ENCODE results near the gene HIVEP1. TPM values are rescaled to one million over a fixed set of nuclear protein-coding genes. Genes with fewer than 3 reads are reported as not detected.
A peak's percentile ranks its signal among the peaks of the same experiment; 100 is the strongest.

Gene HIVEP1
- total RNA-seq, 2 donors from 2014 or later, result 35.2 to 38.0 TPM

DNA sequence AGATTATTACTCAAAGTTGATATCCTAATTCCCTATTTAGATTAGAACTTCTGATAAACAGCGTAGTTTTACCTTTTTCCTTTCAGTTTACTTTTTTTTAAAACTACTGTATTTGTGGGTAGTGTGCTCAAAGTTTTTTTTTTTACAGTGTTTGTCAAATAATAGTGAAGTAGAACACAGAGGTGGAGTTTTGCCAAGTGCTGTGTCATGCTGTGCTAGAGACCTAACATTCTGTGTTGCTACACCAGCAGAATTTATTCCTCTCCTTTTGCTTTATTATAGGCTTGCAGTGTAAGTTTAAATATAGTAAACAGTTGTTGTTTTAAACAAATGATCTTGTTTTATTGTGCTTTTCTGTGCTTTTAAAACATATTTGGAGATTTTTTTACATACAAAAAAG is 125.4 kb downstream of the HIVEP1 start:
- H3K9me3 ChIP-seq, result no peaks in the 10 kb centered on the region
- H3K36me3 ChIP-seq, result no peaks in the 10 kb centered on the region
- TF ChIP-seq POLR2A (IDR thresholded peaks at IDR 0.05), result no peak
- TF ChIP-seq, protein P1, sequence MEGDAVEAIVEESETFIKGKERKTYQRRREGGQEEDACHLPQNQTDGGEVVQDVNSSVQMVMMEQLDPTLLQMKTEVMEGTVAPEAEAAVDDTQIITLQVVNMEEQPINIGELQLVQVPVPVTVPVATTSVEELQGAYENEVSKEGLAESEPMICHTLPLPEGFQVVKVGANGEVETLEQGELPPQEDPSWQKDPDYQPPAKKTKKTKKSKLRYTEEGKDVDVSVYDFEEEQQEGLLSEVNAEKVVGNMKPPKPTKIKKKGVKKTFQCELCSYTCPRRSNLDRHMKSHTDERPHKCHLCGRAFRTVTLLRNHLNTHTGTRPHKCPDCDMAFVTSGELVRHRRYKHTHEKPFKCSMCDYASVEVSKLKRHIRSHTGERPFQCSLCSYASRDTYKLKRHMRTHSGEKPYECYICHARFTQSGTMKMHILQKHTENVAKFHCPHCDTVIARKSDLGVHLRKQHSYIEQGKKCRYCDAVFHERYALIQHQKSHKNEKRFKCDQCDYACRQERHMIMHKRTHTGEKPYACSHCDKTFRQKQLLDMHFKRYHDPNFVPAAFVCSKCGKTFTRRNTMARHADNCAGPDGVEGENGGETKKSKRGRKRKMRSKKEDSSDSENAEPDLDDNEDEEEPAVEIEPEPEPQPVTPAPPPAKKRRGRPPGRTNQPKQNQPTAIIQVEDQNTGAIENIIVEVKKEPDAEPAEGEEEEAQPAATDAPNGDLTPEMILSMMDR (IDR thresholded peaks at IDR 0.05), result no peak
- peak; percentile 31 for TF ChIP-seq POLR2AphosphoS5 (IDR thresholded peaks at IDR 0.05)
- H3K4me3 ChIP-seq, result no peak overlapping the region
- no peaks in the 10 kb centered on the region for H3K27me3 ChIP-seq (replicated peaks; ENCODE audit: insufficient read depth)
- 44% methylated on average over 1 of the region's 1 CpG for WGBS
- peak; percentile 56 for DNase-seq (ENCODE audit: low spot score)
- H3K4me1 ChIP-seq (replicated peaks), result peaks cover 3% of the 10 kb centered on the region
- H3K27ac ChIP-seq, result no peak overlapping the region
- intact Hi-C loops (cut with DNase I), result no loop called here

DNA sequence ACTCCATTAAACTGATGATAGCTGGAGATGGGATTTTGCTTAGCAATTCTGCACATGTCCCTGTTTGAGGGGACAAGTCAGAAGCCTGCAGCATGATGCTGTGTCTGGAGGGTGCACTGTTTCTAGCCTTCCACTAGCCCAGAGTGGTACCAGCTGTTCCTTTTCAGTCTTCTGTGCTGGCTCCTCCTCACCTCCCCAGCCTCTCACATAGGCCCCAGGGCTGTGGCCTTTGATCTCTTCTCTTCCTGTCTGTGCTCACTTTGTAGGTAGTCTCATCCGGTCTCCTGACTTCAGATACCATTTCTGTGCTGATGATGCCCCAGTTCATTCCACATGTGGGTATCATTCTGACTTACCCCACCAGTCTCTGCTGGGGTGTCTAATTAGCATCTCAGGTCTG is 126.3 kb downstream of the HIVEP1 start:
- WGBS, result 90% methylated on average over 1 of the region's 1 CpG
- TF ChIP-seq, protein P1 (IDR thresholded peaks at IDR 0.05), result no peak
- TF ChIP-seq POLR2A (IDR thresholded peaks at IDR 0.05) (no peak), POLR2AphosphoS5 (IDR thresholded peaks at IDR 0.05) (no peak)
- no peaks in the 10 kb centered on the region for H3K9me3 ChIP-seq
- no peak for DNase-seq (ENCODE audit: low spot score)
- no peaks in the 10 kb centered on the region for H3K27me3 ChIP-seq (replicated peaks; ENCODE audit: insufficient read depth)
- no peak overlapping the region for H3K27ac ChIP-seq
- H3K4me1 ChIP-seq (replicated peaks), result peaks cover 3% of the 10 kb centered on the region
- intact Hi-C loops (cut with DNase I), result no loop called here
- H3K4me3 ChIP-seq, result no peak overlapping the region
- H3K36me3 ChIP-seq, result no peaks in the 10 kb centered on the region

DNA sequence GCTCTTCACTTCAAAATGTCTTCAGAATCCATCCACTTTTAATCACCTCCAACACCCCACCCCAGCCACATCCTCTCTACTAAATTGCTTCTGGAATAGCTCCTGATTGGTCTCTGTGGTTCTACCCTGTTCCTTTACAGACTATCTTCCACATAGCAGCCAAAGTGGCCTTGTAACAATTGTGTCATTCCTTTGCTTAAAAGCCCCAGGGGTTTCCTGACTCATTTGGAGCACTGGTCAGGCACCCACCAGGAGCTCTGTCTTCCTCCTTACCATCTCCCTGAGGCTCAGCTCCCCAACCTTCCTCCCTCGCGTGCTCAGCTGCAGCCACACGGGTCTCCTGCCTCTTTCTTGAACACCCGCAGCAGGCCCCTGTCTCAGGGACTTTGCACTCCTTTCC is 126.8 kb downstream of the HIVEP1 start:
- no peak for TF ChIP-seq POLR2A (IDR thresholded peaks at IDR 0.05)
- TF ChIP-seq, protein P1 (IDR thresholded peaks at IDR 0.05), result no peak
- Histone ChIP-seq H3K4me3 (no peak overlapping the region), H3K4me1 (replicated peaks) (peaks cover 3% of the 10 kb centered on the region), H3K27me3 (replicated peaks; ENCODE audit: insufficient read depth) (no peaks in the 10 kb centered on the region), H3K9me3 (no peaks in the 10 kb centered on the region), H3K36me3 (no peaks in the 10 kb centered on the region), H3K27ac (no peak overlapping the region)
- intact Hi-C loops (cut with DNase I), result no loop called here
- WGBS, result over 99% methylated on average over 4 of the region's 4 CpGs
- no peak for DNase-seq (ENCODE audit: low spot score)

DNA sequence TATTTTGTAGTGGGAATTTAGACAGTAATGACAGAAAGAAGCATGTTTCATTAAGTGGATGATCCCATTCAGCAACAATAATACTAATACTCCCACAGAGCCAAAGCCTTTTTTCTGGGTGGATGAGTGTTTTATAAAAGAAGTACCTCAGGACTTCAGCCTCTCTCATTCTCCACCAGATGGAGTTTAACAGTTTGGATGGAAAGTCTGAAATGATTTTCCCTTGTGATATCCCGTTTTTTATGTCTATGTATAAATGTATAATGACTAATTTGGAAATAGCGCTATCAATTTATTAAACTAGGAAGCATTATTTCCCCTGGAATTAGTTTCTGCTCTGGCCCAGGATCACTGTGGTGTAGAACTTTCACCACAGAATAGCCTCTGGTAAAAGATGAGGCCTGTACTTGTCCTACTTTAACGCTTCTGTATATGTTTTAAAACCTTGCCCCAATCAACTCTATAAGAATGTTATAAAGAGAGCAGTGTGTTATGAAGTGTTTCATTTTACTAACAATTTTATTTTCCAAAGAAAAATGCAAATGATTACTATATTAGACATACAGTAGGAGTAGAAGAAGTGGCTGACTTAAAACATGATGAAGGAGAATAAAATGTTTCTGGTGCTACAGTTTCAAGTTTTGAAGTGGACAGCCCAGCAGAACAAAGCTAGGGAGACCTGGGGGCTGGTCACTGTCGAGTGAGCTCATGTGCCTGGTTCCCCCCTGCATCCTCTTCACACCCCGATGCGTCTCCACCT is 135.6 kb downstream of the HIVEP1 start:
- no peak overlapping the region for H3K4me3 ChIP-seq
- H3K36me3 ChIP-seq, result no peaks in the 10 kb centered on the region
- DNase-seq (ENCODE audit: low spot score), result no peak
- no peak overlapping the region for H3K27ac ChIP-seq
- TF ChIP-seq POLR2A (IDR thresholded peaks at IDR 0.05), result no peak
- TF ChIP-seq POLR2AphosphoS5 (IDR thresholded peaks at IDR 0.05), result no peak
- TF ChIP-seq, protein P1 (IDR thresholded peaks at IDR 0.05), result no peak
- 73% methylated on average over 6 of the region's 6 CpGs for WGBS
- no peaks in the 10 kb centered on the region for H3K9me3 ChIP-seq
- no peaks in the 10 kb centered on the region for H3K4me1 ChIP-seq (replicated peaks)
- H3K27me3 ChIP-seq (replicated peaks; ENCODE audit: insufficient read depth), result no peaks in the 10 kb centered on the region
- intact Hi-C loops (cut with DNase I), result no loop called here

DNA sequence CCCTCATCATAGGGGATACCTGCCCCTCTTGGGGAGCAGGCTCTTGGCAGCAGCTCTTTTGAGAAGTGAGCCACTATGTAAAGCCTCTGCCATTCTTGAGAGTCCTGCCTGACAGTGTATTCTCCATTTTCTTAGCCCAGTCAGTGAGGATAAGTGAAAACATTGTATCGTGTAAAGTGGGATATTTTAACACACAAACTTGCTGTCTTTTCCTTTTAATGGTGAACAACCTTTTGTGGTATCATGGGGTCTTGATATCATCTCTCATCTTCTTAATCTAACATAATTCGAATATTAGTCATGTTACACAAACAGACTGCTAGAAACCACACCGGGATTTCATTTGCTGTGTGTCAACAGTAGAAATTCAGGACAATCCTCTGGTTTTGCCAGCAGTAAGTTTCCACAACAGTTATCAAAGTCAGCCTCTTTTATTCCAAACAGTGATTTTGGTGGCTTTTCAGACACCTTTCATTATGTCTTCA is 136.2 kb downstream of the HIVEP1 start:
- no peak for TF ChIP-seq POLR2AphosphoS5 (IDR thresholded peaks at IDR 0.05)
- TF ChIP-seq, protein P1 (IDR thresholded peaks at IDR 0.05), result no peak
- no peak for TF ChIP-seq POLR2A (IDR thresholded peaks at IDR 0.05)
- intact Hi-C loops (cut with DNase I), result no loop called here
- no peak for DNase-seq (ENCODE audit: low spot score)
- H3K4me3 ChIP-seq, result no peak overlapping the region
- no peaks in the 10 kb centered on the region for H3K36me3 ChIP-seq
- no peaks in the 10 kb centered on the region for H3K9me3 ChIP-seq
- H3K27ac ChIP-seq, result no peak overlapping the region
- H3K27me3 ChIP-seq (replicated peaks; ENCODE audit: insufficient read depth), result no peaks in the 10 kb centered on the region
- H3K4me1 ChIP-seq (replicated peaks), result no peaks in the 10 kb centered on the region
- 54% methylated on average over 3 of the region's 3 CpGs for WGBS

Measured in prostate gland (tissue), 2 donors.